ENCODE measurements around the gene GYPC. TPM values are rescaled to one million over a fixed set of nuclear protein-coding genes. Genes with fewer than 3 reads are reported as not detected.

The GYPC gene
- total and polyA plus RNA-seq, 2 of the 4 experiments (the other 2 are of a cell fraction) = 53.4 to 96.3 TPM

DNA sequence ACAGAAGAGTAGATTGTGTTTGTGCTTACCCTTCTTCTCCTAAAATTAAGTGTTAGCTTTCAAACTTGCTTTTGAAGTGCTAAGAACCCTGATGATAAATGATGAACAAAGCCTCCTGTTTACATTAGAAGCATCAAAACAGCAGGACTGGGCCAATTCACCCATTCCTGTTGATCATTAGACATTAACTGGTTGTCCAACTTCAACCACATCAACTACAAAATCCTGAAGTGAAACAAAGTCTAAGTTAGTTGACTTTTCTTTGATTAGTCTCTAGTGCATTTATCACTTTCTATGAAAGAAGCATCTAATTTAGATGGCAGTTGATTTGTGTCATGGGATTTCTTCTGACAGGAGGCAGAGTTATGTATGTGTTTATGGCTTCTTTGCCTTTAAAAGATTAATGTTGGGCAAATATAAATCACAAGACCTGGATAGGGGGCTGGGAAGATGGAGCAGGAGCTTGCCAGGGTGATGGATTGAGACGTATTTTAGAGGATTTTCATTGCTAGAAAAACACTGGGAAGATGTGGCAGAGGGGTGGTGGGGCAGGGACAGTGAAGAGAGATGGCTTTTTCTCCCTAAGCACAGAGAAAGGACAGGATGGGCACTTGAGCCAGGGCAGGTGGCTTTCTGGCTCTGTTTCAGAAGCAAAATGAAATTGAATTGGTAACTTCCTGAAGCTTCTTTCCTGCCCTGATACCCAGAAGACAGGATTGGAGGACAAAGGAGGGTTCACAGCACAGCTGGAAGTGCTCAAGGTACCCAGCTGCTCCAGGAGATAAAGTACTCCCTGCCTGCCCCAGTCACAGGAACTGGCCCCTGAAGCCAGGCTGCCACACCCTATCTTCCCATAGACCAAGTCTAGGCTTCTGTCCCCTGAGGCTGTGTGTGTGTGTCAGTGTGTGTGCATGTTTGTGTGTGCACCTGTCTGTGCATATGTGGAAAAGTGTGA, 20.5 kb downstream of the GYPC start:
- H3K4me2 ChIP-seq (ENCODE audit: low read depth, low read length) = no peak overlapping the region
- no peak overlapping the region for H2BK120ac ChIP-seq (ENCODE audit: low read depth, low read length)
- dilution Hi-C loops (cut with HindIII; ENCODE audit: low sequenced_read_pairs, unreplicated experiment) = no loop called here
- no peak overlapping the region for H3K9ac ChIP-seq (ENCODE audit: low read depth, low read length)
- BruUV-seq (replicated peaks) = no TSS peak
- no peak overlapping the region for H2AK5ac ChIP-seq (ENCODE audit: low read depth, low read length)
- no peak overlapping the region for H3K27ac ChIP-seq (ENCODE audit: insufficient read depth, low read length)
- ATAC-seq (ENCODE audit: low read depth) (no peak), DNase-seq (no peak)
- ChIA-PET CTCF (no interaction called here), POLR2A (ENCODE audit: unreplicated experiment) (no interaction called here)
- H2BK15ac ChIP-seq (ENCODE audit: low read depth, low read length) = no peak overlapping the region
- H3K18ac ChIP-seq (ENCODE audit: low read depth, low read length) = no peak overlapping the region
- H3K4ac ChIP-seq (ENCODE audit: low read depth, low read length) = no peak overlapping the region
- H4K8ac ChIP-seq (ENCODE audit: low read depth in 2 of 2, low read length in 2 of 2) = no peak overlapping the region
- peaks cover 12% of the 10 kb centered on the region for H3K9me1 ChIP-seq (ENCODE audit: insufficient read depth, low read length)
- H2AFZ ChIP-seq (replicated peaks; ENCODE audit: low read length, poor library complexity) = no peak overlapping the region
- H3K14ac ChIP-seq (replicated peaks; ENCODE audit: low read depth, low read length) = no peak overlapping the region
- H3K23ac ChIP-seq (ENCODE audit: low read depth, low read length) = no peak overlapping the region
- no peak for TF ChIP-seq MXI1 (IDR thresholded peaks at IDR 0.05; ENCODE audit: borderline replicate concordance, low read depth, low read length)
- TF ChIP-seq NFE2L2 (IDR thresholded peaks at IDR 0.05; ENCODE audit: low read depth, low read length) = no peak
- no peak for TF ChIP-seq CEBPB (IDR thresholded peaks at IDR 0.05; ENCODE audit: low read depth, low read length)
- TF ChIP-seq, protein P1, sequence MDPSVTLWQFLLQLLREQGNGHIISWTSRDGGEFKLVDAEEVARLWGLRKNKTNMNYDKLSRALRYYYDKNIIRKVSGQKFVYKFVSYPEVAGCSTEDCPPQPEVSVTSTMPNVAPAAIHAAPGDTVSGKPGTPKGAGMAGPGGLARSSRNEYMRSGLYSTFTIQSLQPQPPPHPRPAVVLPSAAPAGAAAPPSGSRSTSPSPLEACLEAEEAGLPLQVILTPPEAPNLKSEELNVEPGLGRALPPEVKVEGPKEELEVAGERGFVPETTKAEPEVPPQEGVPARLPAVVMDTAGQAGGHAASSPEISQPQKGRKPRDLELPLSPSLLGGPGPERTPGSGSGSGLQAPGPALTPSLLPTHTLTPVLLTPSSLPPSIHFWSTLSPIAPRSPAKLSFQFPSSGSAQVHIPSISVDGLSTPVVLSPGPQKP (IDR thresholded peaks at IDR 0.05; ENCODE audit: borderline replicate concordance, low read depth, low read length) = no peak
- no peak for TF ChIP-seq POLR2A (IDR thresholded peaks at IDR 0.05; ENCODE audit: low read depth, low read length)
- no peak for TF ChIP-seq MAZ (IDR thresholded peaks at IDR 0.05; ENCODE audit: borderline replicate concordance, low read depth, low read length)
- H3K36me3 ChIP-seq (ENCODE audit: control insufficient read depth, insufficient read depth, low read length) = peaks cover 19% of the 10 kb centered on the region
- H3K9me3 ChIP-seq (ENCODE audit: control insufficient read depth, insufficient read depth, low read length) = peaks cover 7% of the 10 kb centered on the region
- in situ Hi-C loops (cut with MboI; ENCODE audit: low sequenced_read_pairs) = no loop called here
- no peak overlapping the region for H4K91ac ChIP-seq (ENCODE audit: insufficient read depth, low read depth, low read length)
- H3K4me1 ChIP-seq (ENCODE audit: control insufficient read depth, insufficient read depth, low read length) = no peaks in the 10 kb centered on the region
- peaks cover 24% of the 10 kb centered on the region; the same call in 1 of the 2 replicates for H4K20me1 ChIP-seq (ENCODE audit: insufficient read depth, low read length)
- H3K4me3 ChIP-seq (ENCODE audit: insufficient read depth, low read depth, low read length) = no peak overlapping the region
- H3K27me3 ChIP-seq (ENCODE audit: control insufficient read depth, insufficient read depth, low read length) = no peaks in the 10 kb centered on the region
- no peak overlapping the region for H2BK5ac ChIP-seq (ENCODE audit: low read depth, low read length, poor library complexity, severe bottlenecking)
- H3K56ac ChIP-seq (ENCODE audit: extremely low read depth, insufficient read depth, low read length) = no peak overlapping the region
- H3K79me1 ChIP-seq (ENCODE audit: low read depth in 1 of 2, low read length in 2 of 2) = peaks cover 10 to 50% of the 10 kb centered on the region in 2 experiments; a peak in 3 of 4 replicates
- no CpG with 5 or more reads among the region's 1 CpG for WGBS, 2 experiments (ENCODE audit: extremely low coverage in 2 of 2, insufficient read length in 1 of 2)
- no peak overlapping the region for H2AK9ac ChIP-seq (replicated peaks; ENCODE audit: low read depth, low read length, poor library complexity)
- no peak overlapping the region for H4K5ac ChIP-seq (ENCODE audit: low read depth, low read length)
- H2BK20ac ChIP-seq (ENCODE audit: low read depth, low read length) = no peak overlapping the region
- intact Hi-C loops (cut with micrococcal nuclease) = no loop called here
